ENCODE measurements around the gene NAV2. TPM values are rescaled to one million over a fixed set of nuclear protein-coding genes. Genes with fewer than 3 reads are reported as not detected.

NAV2 gene
- total RNA-seq, 1 experiment from 2014 or later, result 2.1 TPM

- POLR2A ChIA-PET, result no interaction called here
- H3K27ac ChIP-seq (ENCODE audit: low read depth, low read length), result no peak overlapping the region
- H3K36me3 ChIP-seq (ENCODE audit: control insufficient read depth in 1 of 2, insufficient read depth in 2 of 2, low read length in 2 of 2), result no peaks in the 10 kb centered on the region
- H3K27me3 ChIP-seq (ENCODE audit: insufficient read depth, low read length), result no peaks in the 10 kb centered on the region
- H3K9me3 ChIP-seq (ENCODE audit: control insufficient read depth in 1 of 2, insufficient read depth in 1 of 2, low read depth in 1 of 2, low read length in 2 of 2), result no peaks in the 10 kb centered on the region
- H3K4me3 ChIP-seq (replicated peaks in 1 of 2; ENCODE audit: low read depth in 1 of 2, low read length in 2 of 2), result no peak overlapping the region
- RAD21 ChIA-PET (ENCODE audit: low non-redundant PET in 1 of 2, low total read pairs in 2 of 2, uncharacterized antibody in 2 of 2, unreplicated experiment in 2 of 2), result no interaction called here
- H2AFZ ChIP-seq (ENCODE audit: low read depth, low read length, poor library complexity, severe bottlenecking), result no peak overlapping the region
- no peaks in the 10 kb centered on the region for H3K9me2 ChIP-seq (ENCODE audit: insufficient read depth)
- TF ChIP-seq ATF3 (IDR thresholded peaks at IDR 0.05) (no peak), EZH2 (IDR thresholded peaks at IDR 0.05) (no peak), SRF (IDR thresholded peaks at IDR 0.05; ENCODE audit: low read depth) (no peak), CEBPB (IDR thresholded peaks at IDR 0.05; ENCODE audit: low read depth) (no peak), RAD21 (IDR thresholded peaks at IDR 0.05; ENCODE audit: low read depth) (no peak), SP1 (IDR thresholded peaks at IDR 0.05; ENCODE audit: low read depth) (no peak), CBX3 (IDR thresholded peaks at IDR 0.05; ENCODE audit: low read depth) (no peak), POLR2A (IDR thresholded peaks at IDR 0.05; ENCODE audit: borderline replicate concordance, extremely low read depth, insufficient read depth, insufficient read length) (no peak)
- TF ChIP-seq, protein P1, sequence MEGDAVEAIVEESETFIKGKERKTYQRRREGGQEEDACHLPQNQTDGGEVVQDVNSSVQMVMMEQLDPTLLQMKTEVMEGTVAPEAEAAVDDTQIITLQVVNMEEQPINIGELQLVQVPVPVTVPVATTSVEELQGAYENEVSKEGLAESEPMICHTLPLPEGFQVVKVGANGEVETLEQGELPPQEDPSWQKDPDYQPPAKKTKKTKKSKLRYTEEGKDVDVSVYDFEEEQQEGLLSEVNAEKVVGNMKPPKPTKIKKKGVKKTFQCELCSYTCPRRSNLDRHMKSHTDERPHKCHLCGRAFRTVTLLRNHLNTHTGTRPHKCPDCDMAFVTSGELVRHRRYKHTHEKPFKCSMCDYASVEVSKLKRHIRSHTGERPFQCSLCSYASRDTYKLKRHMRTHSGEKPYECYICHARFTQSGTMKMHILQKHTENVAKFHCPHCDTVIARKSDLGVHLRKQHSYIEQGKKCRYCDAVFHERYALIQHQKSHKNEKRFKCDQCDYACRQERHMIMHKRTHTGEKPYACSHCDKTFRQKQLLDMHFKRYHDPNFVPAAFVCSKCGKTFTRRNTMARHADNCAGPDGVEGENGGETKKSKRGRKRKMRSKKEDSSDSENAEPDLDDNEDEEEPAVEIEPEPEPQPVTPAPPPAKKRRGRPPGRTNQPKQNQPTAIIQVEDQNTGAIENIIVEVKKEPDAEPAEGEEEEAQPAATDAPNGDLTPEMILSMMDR (IDR thresholded peaks at IDR 0.05 in 2 of 3, conservative IDR thresholded peaks at IDR 0.05 in 1 of 3; ENCODE audit: borderline replicate concordance in 1 of 3, insufficient read depth in 1 of 3, low read depth in 2 of 3, low read length in 2 of 3), result no peak
- TF ChIP-seq, protein P2, sequence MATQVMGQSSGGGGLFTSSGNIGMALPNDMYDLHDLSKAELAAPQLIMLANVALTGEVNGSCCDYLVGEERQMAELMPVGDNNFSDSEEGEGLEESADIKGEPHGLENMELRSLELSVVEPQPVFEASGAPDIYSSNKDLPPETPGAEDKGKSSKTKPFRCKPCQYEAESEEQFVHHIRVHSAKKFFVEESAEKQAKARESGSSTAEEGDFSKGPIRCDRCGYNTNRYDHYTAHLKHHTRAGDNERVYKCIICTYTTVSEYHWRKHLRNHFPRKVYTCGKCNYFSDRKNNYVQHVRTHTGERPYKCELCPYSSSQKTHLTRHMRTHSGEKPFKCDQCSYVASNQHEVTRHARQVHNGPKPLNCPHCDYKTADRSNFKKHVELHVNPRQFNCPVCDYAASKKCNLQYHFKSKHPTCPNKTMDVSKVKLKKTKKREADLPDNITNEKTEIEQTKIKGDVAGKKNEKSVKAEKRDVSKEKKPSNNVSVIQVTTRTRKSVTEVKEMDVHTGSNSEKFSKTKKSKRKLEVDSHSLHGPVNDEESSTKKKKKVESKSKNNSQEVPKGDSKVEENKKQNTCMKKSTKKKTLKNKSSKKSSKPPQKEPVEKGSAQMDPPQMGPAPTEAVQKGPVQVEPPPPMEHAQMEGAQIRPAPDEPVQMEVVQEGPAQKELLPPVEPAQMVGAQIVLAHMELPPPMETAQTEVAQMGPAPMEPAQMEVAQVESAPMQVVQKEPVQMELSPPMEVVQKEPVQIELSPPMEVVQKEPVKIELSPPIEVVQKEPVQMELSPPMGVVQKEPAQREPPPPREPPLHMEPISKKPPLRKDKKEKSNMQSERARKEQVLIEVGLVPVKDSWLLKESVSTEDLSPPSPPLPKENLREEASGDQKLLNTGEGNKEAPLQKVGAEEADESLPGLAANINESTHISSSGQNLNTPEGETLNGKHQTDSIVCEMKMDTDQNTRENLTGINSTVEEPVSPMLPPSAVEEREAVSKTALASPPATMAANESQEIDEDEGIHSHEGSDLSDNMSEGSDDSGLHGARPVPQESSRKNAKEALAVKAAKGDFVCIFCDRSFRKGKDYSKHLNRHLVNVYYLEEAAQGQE (IDR thresholded peaks at IDR 0.05; ENCODE audit: low read depth), result no peak
- no peaks in the 10 kb centered on the region for H4K20me1 ChIP-seq (ENCODE audit: insufficient read depth)
- BruUV-seq (replicated peaks), result no TSS peak
- no peak for DNase-seq (ENCODE audit: low read depth, low spot score)
- H3K79me2 ChIP-seq (ENCODE audit: insufficient read depth, low read length), result no peaks in the 10 kb centered on the region
- H3K4me2 ChIP-seq (ENCODE audit: low read length), result no peak overlapping the region
- ATAC-seq, result no peak
- peaks cover 6 to 22% of the 10 kb centered on the region in 2 experiments; a peak in 3 of 4 replicates for H3K4me1 ChIP-seq (ENCODE audit: control insufficient read depth in 1 of 2, insufficient read depth in 2 of 2, low read length in 2 of 2)
- CTCF ChIA-PET, result interaction anchor here (1.1 kb wide), 1 partner anchor 16 kb away, joined by 3 read pairs; no protein-coding TSS in a partner anchor
- no peak overlapping the region for H3K9ac ChIP-seq (ENCODE audit: low read length)
- intact Hi-C loops (cut with micrococcal nuclease), result no loop called here
Measured at GRCh38 chr11:19673924-19674729, 38.5 kb upstream of the NAV2 start.

Data from HCT116 (cell line).